Globus pallidus (tissue), 1 donor: ENCODE results near the gene KRTAP10-8.
"Not testable (repeated sequence)": the region's sequence is repeated elsewhere in the genome, so short reads cannot be mapped to it uniquely, and the experiment has no call there.

Experiments used
- DNase-seq: peaks from one replicate; pipeline ENCODE4 v3.0.0-alpha.2; 2015; ENCODE audit warnings: low spot score

The KRTAP10-8 gene

GRCh38 chr21:44612029-44612486 is at the start of gene KRTAP10-8:
TSS of gene KRTAP10-8 (plus strand) at chr21:44612079. CDS start at chr21:44612101, 22 bp downstream.
- DNase-seq: no peak

GRCh38 chr21:44564099-44564498 is 47.8 kb upstream of the KRTAP10-8 start:
- DNase-seq: no peak

GRCh38 chr21:44564886-44565598 is 46.8 kb upstream of the KRTAP10-8 start:
- DNase-seq: no peak

- DNase-seq: no peak
Measured at GRCh38 chr21:44566403-44566802, 45.5 kb upstream of the KRTAP10-8 start.

- DNase-seq: no peak
Measured at GRCh38 chr21:44567481-44568171, 44.3 kb upstream of the KRTAP10-8 start.

- no peak for DNase-seq
Measured at GRCh38 chr21:44568261-44568660, 43.6 kb upstream of the KRTAP10-8 start.

GRCh38 chr21:44568667-44569556 is 43.0 kb upstream of the KRTAP10-8 start:
- no peak for DNase-seq

GRCh38 chr21:44569861-44570517 is 41.9 kb upstream of the KRTAP10-8 start:
- DNase-seq: no peak

- DNase-seq: no peak
Measured at GRCh38 chr21:44571296-44571695, 40.6 kb upstream of the KRTAP10-8 start.

- no peak for DNase-seq
Measured at GRCh38 chr21:44571844-44572782, 39.8 kb upstream of the KRTAP10-8 start.

GRCh38 chr21:44572959-44573583 is 38.8 kb upstream of the KRTAP10-8 start:
- no peak for DNase-seq

- DNase-seq: not testable (repeated sequence)
Measured at GRCh38 chr21:44573630-44574456, 38.0 kb upstream of the KRTAP10-8 start, which contains the start of gene KRTAP10-4. TSS of gene KRTAP10-4 (plus strand) at chr21:44573729. CDS start at chr21:44573759, 30 bp downstream.

- no peak for DNase-seq
Measured at GRCh38 chr21:44574457-44575306, 37.2 kb upstream of the KRTAP10-8 start.

- no peak for DNase-seq
Measured at GRCh38 chr21:44575307-44576024, 36.4 kb upstream of the KRTAP10-8 start.

GRCh38 chr21:44576025-44576420 is 35.9 kb upstream of the KRTAP10-8 start:
- no peak for DNase-seq

- DNase-seq: no peak
Measured at GRCh38 chr21:44578371-44579055, 33.4 kb upstream of the KRTAP10-8 start.
